Hematopoietic multipotent progenitor cell treated with erythropoietin and hydrocortisone succinate and interleukin-3 and kit ligand, for 8 days (in vitro differentiated cells): ENCODE measurements around the gene NUMB.

Source experiments
- DNase-seq: peaks from one replicate; pipeline ENCODE4 v3.0.0-alpha.2; 2015

The NUMB gene

DNA sequence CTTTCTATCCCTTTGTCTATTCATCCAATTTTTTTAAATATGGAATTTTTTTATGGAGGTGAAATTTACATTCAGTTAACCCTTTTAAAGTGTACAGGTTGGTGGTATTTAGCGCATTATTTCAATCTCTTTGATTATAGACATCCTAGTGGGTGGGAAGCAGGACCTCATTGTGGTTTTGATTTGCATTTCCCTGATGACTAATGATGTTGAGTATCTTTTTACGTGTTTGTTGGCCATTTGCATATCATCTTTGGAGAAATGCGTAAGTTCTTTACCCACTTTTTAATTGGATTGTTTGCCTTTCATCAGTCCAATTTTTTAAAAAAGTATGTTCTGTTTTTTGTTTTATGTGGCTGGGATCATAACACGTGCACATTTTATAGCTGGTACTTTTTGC is 200.3 kb downstream of the NUMB start:
- DNase-seq: no peak

DNA sequence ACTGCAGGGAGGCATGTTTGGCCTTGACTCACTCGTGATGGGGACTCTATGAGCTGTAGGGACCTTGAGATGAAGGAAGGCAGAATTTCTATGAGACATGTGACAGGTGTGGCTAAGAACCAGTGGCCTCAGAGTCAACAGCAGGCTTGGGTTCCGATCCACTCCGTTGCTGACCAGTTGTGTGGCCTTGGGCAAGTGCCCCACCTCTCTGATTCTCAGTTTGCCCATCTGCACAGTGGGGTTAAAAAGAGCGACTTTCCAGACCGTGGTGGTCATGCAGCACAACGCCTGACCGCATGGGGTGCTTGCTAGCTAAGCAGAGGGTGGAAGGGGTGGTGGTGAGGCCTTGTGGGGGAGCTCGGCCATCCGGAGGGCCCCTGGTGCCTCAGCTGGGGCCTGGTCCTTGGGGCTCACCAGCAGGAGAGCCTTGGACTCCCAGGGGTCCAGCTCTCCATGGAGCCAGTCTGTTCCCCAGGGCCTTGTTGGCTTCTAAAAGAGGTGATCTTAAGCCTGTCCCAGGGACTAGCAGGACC is 202.6 kb downstream of the NUMB start:
- DNase-seq: no peak

DNA sequence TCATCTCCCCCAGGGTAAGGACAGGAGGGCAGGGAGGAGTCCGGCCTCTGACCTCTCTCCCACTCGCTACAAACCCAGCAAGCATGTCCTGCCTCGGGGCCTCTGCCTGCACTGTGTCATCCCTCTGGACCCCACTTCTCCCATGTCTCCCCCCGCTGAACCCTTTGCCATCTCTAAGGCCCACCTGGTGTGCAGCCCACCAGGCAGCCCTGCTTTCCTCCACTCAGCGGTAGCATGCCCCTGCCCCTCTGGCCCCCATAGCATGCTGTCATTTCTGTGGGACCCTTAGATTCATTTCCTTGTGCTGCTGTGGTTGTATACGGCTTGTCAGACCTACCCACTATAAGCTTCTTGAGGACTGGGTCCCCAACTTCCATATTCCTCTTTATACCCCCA is 203.3 kb downstream of the NUMB start:
- no peak for DNase-seq

DNA sequence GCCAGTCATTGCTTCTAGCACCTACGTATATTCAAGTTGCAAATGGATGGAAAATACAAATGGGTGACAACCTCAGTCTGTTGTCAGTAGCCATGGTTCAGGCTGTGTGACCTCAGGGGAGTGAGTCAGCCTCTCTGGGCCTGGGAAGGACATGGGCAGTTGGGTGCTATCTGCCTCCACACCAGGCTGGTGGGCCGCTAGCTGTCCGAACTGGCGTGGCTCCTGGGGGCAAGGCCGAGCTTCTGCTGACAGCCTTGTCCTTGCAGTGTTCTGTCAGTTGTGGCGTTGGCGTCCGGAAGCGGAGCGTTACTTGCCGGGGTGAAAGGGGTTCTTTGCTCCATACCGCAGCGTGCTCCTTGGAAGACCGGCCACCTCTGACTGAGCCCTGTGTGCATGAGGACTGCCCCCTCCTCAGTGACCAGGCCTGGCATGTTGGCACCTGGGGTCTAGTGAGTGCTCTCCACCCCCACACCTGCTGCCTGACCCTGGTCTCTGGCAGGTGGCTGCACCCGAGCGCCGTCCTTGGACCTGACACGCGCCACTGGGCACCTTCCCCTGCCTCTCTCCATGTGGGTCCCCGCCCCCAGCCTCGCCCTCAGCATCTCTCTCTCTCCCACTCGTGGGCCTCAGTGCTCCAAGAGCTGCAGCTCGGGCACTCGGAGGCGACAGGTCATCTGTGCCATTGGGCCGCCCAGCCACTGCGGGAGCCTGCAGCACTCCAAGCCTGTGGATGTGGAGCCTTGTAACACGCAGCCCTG is 203.9 kb downstream of the NUMB start:
- DNase-seq: no peak

DNA sequence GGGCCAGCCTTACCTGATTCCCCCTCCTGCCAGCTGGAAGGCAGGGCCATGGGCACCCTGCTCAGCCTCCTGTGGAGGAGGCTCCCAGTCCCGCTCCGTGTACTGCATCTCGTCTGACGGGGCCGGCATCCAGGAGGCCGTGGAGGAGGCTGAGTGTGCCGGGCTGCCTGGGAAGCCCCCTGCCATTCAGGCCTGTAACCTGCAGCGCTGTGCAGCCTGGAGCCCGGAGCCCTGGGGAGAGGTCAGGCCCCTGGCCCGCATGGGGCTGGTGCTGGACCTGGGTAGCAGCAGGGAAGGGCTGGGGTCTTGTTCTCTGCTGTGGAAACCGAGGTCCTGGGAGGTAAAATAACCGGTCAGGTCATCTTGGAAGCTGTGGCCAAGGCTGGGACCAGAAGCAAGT is 204.6 kb downstream of the NUMB start:
- DNase-seq: no peak

DNA sequence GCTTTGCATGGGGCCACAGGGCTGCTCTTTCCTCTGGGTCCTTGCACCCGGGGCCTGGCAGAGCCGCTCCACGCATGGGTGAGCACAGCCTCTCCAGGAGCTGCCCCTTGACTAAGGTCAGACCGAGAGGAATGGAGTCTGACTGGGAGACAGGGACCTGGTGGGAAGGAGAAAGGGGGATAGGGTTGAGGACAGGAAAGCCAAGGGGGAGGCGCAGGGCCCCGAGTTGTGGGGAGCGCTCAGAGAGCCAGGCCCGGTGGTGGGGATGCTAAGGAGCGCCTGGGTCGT is 205.1 kb downstream of the NUMB start:
- DNase-seq: no peak

DNA sequence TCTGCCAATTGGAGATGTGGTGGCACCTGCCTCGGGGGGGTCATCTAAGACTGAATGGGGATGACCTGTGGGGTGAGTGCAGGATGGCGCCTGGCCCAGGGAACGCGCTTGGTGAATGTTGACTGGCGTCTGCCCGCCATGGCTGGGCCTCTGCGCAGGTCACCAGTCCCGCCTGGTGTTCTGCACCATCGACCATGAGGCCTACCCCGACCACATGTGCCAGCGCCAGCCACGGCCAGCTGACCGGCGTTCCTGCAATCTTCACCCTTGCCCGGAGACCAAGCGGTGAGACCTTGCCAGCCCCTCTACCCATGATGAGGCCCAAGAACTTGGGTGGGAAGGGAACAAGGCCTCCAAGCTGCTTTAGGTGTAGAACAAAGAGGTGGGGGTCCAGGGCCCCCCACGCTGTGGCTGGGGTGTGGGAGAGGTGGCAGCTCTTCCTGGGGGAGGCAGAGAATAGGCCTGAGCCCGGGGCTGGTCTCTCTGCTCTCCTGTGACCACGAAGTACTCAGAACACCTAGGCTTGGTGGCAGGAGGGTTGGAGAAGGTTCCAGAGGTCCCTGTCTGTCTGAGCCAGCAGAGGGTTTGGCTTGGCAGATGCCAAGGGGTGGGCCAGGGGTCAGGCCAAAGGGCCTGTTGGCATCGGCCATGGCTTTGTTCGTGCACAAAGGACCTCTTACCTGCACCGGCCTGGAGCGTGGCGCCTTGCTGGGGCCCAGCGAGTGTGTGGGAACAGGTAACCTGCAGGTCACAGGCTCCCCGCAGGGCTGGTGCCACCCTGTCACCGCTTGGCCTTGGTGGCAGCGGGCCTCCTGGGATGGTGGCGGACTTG is 205.6 kb downstream of the NUMB start:
- DNase-seq: no peak

DNA sequence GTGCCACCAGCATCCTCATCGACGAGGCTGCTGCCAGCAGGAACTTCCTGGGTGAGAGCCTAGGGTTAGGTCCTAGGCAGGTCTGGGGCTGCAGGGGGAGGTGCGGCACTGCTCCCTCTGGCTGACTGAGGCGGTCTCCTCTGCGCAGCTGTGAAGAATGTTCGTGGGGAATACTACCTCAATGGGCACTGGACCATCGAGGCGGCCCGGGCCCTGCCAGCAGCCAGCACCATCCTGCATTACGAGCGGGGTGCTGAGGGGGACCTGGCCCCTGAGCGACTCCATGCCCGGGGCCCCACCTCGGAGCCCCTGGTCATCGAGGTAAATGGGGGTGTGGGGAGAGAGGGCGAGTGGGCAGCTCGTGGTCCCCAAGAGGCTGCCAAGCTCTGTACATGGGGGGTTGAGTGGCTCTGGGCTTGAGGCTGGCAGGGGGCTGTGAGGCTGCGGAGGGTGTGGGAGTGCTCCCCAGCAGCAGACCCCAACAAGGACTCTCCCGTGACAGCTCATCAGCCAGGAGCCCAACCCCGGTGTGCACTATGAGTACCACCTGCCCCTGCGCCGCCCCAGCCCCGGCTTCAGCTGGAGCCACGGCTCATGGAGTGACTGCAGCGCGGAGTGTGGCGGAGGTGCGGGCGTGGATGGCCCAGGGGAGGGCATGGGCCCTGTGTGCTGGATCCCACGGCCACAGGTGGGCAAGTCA is 206.7 kb downstream of the NUMB start:
- no peak for DNase-seq

DNA sequence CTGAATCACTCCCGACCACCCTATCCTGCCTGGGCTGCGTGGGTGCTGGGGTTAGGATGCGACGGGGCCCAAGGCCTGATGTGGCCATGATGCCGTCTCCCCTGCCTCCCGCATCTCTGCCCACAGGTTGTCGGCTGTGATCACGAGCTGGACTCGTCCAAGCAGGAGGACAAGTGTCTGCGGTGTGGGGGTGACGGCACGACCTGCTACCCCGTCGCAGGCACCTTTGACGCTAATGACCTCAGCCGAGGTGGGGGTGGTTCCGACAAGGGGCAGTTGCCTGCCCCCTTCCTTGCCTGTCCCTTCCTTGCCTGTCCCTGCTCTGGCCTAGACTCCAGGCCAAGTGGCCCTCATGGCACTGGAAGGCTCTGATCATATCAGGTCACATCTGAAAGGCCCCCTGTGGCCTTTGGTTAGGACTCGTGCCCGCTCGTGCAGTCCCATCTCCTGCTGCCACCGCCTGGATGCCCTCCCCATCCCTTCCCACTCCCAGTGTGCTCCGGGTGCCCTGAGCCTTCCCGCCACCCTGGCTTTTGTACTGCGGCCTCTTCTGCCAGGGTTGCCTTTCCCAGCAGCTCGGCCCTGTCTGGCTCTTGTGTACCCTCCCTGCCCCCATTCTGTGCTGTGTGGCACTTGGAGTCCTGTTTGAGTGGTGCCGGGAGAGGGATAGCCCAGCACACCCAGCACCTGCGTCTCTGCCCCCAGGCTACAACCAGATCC is 207.4 kb downstream of the NUMB start:
- no peak for DNase-seq

DNA sequence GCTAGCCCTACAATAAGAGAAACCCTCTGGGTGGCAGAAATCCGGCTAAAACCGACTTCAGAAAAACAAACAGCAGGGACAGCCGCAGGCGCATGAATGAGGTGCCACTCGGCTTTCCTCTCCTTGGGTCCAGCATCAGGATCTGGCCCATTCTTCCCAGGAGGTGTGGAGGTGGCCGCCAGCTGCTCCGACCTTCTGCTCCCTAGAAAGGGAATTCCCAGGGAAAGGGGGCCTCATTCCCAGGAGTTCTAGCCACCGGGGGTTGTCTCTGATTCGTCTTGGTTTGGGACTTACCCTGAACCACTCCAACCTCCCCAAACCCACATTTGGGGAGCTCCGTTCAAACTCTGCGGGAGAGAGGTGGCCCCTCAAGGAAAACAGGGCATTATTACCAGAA is 208.0 kb downstream of the NUMB start:
- no peak for DNase-seq

DNA sequence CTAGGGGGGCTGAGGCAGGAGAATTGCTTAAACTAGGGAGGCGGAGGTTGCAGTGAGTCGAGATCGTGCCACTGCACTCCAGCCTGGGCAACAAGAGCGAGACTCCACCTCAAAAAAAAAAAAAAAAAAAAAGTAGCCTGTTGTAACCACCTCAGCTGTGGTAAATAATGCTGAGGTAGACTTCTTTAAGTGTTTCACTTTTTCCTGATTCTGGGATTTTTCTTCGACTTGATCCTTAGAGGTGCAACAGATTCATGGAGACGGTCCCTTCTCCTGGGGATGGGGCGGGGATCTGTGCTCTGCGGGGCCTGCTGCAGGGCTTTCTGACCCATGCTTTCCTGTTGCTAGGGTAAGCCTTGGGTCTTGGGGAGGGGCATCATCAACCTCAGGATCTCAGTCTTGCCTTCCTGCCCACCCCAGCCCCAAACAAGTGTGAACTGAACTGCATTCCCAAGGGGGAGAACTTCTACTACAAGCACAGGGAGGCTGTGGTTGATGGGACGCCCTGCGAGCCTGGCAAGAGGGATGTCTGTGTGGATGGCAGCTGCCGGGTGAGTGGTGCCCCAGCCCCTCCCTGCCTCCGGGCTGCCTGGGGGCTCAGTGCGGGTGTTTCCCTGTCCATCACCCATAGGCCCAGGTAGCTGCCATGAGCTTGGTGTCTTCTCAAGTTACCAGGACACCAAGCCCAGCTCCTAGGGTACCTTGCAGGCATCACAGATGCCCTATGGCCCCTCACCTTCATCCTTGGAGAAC is 208.6 kb downstream of the NUMB start:
- no peak for DNase-seq

DNA sequence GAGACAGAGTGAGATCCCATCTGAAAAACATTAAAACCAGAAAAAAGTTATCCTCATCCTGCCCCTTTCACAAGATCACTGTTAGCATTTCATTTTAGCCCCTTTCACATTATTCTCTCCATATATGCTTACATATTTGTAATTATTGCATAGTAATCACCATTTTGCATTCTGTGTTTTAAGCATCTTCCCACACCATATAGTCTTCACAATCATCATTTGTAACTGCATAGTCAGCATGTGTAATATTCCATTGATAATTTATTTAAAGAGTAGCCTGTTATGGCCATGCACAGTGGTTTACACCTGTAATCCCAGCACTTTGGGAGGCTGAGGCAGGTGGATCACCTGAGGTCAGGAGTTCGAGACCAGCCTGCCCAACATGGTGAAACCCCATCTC is 209.2 kb downstream of the NUMB start:
- DNase-seq: no peak

DNA sequence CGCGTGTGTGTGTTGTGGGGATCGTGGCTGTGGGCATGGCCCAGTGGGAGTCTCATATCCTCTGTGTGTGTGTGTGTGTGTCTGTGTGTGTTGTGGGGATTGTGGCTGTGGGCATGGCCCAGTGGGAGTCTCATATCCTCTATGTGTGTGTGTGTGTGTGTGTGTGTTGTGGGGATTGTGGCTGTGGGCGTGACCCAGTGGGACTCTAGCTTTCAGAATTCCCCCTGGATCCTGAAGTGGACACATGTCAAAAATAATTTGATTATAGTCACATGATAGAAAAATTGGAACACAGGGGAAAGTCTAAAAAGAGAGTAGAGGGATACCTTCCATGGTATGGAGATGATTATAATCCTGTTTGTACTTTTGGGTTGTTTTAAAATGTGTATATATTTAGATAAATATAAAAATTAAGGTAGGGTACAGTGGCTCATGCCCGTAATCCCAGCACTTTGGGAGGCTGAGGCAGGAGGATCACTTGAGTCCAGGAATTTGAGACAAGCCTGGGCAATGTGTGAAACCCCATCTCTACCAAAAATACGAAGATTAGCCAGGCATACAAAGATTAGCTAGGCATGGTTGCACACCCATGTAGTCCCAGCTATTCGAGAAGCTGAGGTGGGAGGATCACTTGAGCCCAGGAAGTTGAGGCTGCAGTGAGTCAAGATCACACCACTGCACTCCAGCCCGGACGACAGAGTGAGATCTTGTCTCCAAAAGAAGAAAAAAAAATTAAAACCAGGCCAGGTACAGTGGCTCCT is 210.1 kb downstream of the NUMB start:
- DNase-seq: no peak

DNA sequence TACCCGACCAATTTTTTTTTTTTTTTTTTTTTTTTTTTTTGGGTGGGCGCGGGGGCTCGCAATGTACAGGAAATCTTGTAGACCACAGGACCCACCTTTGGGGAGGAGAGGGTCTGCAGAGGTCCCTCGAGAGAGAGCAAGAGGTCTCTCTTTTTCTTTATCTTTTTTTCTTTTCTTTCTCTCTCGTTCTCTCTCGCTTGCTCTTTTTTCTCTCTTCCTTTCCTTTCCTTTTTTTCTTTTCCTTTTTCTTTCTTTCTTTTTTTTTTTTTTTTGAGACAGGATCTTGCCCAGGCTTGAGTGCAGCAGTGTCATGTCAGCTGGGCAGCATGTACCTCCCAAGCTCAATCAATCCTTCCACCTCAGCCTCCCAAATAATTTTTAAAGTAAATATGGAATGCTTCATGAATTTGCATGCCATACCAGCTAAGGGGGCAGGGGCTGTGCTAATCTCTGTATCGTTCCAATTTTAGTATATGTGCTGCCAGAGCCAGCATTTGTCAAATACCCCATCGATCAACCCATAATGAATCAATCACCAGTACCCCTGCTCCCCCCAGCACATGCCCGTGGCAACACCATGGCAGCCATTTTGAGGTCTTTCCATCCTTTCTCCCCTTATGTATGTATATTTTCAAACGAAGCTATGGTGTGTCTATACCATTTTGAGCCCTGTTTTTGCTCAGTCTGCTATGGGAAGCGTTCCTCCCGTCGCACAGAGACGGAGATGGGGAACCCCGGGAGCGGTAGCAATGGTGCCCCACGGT is 211.8 kb downstream of the NUMB start:
- DNase-seq: no peak

DNA sequence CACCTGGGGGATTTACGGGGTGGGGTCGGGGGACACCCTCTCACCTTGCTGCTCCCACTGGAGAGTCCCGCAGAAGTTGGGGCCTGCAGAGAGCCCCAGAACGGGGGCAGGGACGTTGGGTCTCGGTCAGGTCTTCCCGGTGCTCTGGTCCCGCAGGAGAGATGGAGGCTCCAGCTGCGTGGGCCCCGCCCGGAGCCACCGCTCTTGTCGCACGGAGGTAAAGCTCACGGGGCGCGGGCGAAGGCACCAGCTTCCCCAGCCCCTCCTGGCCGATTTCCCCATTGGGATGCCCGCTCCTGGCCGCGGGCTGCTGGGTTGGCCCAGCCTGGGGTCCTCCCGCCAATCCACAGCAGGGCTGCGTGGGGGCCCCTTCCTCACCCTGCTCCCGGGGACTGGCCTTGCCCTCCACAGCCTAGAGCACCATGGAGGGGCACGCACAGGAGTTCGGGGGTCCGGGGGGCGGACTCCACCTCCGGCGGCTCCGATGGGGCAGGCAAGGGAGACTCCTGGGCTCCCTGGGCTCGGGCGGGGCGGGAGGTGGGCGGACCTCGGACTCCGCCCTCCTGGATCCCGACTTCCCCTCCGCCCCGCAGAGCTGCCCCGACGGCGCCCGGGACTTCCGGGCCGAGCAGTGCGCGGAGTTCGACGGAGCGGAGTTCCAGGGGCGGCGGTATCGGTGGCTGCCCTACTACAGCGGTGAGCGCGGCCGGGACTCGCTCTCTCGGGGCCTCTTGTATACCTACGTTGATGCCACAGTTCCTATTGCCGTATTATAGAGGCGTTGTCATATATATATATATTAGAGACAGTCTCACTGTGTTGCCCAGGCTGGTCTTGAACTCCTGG is 212.6 kb downstream of the NUMB start:
- peak; percentile 45 for DNase-seq

DNA sequence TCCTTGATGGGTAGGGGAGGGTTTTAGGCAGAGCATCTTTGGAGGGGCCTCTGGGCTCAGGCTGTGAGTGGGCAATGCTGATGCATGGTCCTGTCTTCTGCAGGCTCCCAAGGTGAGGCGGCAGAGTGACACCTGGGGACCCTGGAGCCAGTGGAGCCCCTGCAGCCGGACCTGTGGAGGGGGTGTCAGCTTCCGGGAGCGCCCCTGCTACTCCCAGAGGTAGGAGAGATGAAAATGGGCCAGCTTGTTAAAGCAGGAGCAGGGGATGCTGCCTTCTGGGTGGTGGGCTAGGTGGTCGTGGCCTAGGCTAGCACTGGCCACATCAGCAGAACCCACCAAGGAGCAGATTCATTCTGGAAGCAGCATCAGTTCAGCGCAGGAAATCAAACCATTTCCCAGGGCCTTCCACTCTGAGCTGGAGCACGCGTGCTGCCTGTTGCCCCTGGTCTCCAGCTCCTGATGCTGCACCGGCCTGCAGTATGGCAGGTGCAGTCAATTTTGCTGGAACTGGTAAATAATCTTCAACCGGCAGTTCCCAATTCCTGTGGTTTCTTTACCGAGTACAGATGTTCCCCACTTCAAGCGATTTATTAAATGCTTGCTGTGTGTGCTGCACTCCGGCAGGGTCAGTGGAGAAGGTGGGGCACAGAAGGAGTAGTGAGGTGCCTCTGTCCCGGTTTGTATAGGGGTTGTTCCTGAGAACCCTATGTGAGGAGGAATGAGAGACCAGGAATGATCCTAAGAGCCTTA is 213.6 kb downstream of the NUMB start:
- no peak for DNase-seq

DNA sequence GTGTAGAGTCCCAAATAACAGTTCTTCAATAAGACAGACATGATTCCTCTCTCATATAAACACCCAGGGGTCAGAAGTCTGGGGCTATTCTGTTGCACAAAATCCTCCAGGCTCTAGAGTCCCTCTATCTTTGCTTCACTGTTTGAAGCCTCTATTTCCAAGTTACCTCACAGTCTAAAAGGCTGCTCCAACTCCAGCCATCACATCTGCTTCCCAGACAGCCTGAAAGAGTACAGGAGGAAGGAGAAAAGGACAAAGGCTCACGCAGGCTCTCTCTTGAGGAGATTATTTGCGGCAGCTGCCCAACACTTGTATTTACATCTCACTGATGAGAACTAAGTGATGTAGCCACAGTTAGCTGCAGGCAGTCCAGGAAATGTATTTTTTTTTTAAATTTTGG is 214.6 kb downstream of the NUMB start:
- no peak for DNase-seq

DNA sequence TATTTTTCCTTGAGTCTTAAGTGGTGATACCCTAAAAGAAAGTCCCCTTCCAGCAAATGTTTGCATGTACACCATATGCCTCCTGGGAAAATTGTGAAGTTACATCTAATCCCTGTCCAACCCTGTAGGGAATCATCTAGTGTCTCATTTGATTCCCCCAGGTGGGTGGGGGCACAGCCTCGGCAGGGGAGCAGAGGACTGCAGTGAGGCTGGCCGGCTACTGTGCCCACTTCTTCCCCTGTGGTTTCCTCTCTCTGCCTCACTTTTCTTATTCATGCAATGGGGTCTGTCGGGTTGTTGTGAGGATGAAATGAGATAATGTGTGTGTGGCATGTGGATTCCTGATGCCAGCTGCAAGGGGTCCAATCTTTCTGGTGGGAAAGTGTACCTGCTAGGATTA is 215.0 kb downstream of the NUMB start:
- no peak for DNase-seq

DNA sequence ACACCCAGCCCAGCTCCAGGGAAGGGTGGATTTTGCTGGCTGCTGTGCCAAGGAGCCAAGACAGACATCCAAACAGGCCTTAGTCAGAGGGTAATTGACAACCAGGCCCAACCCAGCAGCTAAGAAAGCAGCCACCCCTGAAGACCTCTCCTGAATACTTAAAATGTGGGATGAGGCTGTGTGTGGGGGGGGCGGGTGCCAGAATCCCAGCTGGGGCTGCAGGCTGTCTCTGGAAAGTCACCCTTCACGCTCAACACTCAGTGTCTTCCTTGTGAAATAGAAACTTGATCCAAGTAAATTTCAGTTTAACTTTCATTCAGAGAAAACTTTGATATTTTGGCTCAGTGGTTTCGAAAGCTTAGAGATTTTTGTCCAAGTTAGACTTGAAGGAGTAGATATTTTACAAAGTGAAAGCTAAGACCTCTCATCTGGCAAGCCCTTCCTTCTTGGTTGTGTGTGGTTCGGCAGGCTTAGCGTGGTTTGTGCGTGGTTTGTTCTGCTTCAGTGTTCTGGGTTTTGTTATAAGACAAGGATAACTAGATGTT is 215.9 kb downstream of the NUMB start:
- DNase-seq: no peak
